Measurements from ENCODE around the gene PNMT.

DNA sequence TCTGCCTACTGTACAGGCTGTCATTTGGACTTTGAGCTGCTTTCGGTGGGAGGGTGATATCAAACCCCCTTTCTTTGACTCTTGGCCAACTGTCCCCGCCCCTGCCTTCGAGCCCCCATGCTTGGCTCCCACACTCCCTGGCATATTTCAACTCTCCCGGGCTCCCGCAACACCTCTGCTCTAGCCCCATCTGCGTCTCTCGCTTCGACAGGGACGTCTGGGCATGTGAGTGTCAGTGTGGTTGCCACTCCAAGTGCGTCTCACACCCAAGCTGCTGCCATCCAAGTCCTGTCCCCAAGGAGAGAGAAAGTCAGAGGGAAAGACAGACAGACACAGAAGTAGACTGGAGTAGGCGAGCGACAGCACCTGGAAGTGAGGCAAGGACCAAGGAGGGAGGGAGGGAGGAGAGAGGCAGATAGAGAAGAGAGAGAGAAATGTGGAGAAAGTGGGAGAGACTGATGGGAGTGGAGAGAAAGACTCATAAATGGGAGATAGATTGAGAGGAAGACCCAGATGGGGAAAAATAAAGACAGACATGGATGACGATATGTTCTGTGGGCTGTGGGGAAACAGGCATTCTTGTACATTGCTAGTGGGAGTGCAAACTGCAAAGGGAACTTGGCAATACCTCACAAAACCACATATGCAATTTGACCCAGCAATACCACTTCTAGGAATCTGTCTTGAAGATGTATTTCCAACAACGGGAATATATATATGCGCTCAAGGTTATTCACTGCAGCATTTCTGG is 19.5 kb upstream of the PNMT start:
- no peak for TF ChIP-seq NFIC (IDR thresholded peaks at IDR 0.05)
- no peak for TF ChIP-seq RAD21 (IDR thresholded peaks at IDR 0.05; ENCODE audit: low read depth)
- no peak for TF ChIP-seq ZBTB7A (IDR thresholded peaks at IDR 0.05; ENCODE audit: low read depth)
- no peak for TF ChIP-seq FOXM1 (IDR thresholded peaks at IDR 0.05; ENCODE audit: borderline replicate concordance, low read depth)
- no peak for TF ChIP-seq TAF1 (IDR thresholded peaks at IDR 0.05; ENCODE audit: low read depth)
